Skeletal muscle satellite cell (primary cell): Measurements from ENCODE around the gene ZNF283.
"Not testable (repeated sequence)": the region's sequence is repeated elsewhere in the genome, so short reads cannot be mapped to it uniquely, and the experiment has no call there.

Source experiments
- H3K27me3 ChIP-seq: 2 replicates; pipeline ENCODE4 v1.7.0; 2013; ENCODE audit warnings: low read length; ENCODE audit not compliant: control insufficient read depth, insufficient read depth
- H3K36me3 ChIP-seq: 2 replicates; pipeline ENCODE4 v1.7.0; 2013; ENCODE audit warnings: mild to moderate bottlenecking, control low read depth, low read length; ENCODE audit not compliant: insufficient read depth
- H3K4me1 ChIP-seq: 2 replicates; pipeline ENCODE4 v1.7.0; 2013; ENCODE audit warnings: low read length; ENCODE audit not compliant: control insufficient read depth, insufficient read depth
- H3K4me2 ChIP-seq: 2 replicates; pipeline ENCODE4 v1.7.0; 2013; ENCODE audit warnings: mild to moderate bottlenecking, low read length
- H3K4me3 ChIP-seq: 2 replicates; pipeline ENCODE4 v1.7.0; 2013; ENCODE audit warnings: low read length
- H3K9ac ChIP-seq: 2 replicates; pipeline ENCODE4 v1.7.0; 2013; ENCODE audit warnings: mild to moderate bottlenecking, low read depth, low read length, moderate library complexity
- H3K9me3 ChIP-seq: replicated peaks from 2 replicates; pipeline ENCODE4 v1.7.0; 2013; ENCODE audit warnings: mild to moderate bottlenecking, control low read depth, low read length

Gene ZNF283

DNA sequence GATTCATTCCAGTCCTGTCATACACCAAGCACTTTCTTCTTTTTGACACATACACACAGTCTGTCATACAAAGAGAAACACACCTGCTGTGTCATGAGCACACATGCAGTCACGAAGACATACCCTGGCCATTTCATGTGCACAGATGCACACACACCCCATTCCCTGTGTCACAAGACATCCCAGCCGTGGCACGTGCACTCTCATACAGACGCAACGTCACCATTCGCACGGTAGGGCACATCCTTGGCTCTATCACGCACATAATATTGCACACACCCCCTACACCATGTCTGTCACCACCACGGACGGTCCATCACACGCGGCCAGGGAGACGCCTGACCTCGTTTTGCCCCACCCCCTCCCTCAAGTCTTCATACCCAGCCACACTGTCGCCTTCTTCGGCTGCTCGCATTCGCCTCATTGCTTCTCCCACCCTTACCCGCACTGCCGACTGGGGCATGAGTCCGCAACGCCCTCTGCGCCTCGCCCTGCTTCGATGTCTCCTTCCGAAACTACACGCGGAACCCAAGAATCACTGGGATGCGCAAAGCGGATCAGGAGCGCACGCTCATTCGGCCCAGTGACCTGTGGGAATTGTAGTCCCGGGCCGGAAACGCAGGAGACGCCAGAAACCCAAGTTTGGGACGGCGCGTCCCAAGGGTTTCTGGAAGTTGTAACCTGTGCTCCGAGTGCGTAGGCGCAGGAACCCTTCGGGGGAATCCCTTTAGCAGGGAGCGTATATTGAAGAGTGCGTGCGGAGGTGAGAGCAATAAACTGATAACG lies 6.8 kb upstream of the ZNF283 start:
- Histone ChIP-seq H3K4me1 (peaks cover 12% of the 10 kb centered on the region), H3K4me3 (peak overlapping the region; percentile 71), H3K9me3 (no peaks in the 10 kb centered on the region), H3K36me3 (no peaks in the 10 kb centered on the region), H3K4me2 (peak overlapping the region; percentile 88), H3K27me3 (peaks cover 10% of the 10 kb centered on the region), H3K9ac (no peak overlapping the region)

DNA sequence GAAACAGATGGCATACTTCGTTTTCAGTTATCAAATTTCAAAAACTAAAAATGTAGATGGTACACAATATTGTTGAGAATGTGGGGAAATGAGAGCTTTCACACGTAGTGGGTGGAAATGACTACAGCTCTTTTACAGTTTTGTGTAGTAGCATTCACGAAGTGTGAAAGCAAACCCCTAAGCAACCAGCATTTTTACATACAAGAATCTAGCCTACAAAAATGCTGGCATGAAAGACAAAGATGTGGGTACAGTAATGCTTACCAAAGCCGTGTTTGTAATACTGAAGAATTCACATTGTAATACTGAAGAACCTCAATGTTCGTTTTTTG lies 6.3 kb upstream of the ZNF283 start:
- Histone ChIP-seq H3K4me3 (peak overlapping the region; percentile 71), H3K4me2 (peak overlapping the region; percentile 88), H3K9me3 (no peaks in the 10 kb centered on the region), H3K4me1 (peaks cover 12% of the 10 kb centered on the region), H3K27me3 (peaks cover 10% of the 10 kb centered on the region), H3K9ac (no peak overlapping the region), H3K36me3 (no peaks in the 10 kb centered on the region)

- H3K36me3 ChIP-seq, H3K9me3 ChIP-seq, H3K4me3 ChIP-seq, H3K9ac ChIP-seq, H3K27me3 ChIP-seq, H3K4me2 ChIP-seq: not testable (repeated sequence)
- H3K4me1 ChIP-seq: peaks cover 22% of the 10 kb centered on the region
These were observed 3.3 kb upstream of the ZNF283 start for GRCh38 chr19:43823856-43824255.

DNA sequence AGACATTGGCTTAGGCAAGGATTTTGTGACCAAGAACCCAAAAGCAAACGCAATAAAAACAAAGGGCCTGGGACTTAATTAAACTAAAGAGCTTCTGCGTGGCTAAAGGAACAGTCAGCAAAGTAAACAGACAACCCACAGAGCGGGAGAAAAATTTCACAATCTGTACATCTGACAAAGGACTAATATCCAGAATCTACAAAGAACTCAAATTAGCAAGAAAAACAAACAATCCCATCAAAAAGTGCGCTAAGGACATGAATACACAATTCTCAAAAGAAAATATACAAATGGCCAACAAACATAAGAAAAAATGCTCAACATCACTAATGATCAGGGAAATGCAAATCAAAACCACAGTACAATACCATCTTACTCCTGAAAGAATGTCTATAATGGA lies 2.5 kb upstream of the ZNF283 start:
- peaks cover 12% of the 10 kb centered on the region for H3K36me3 ChIP-seq
- not testable (repeated sequence) for H3K4me2 ChIP-seq, H3K9ac ChIP-seq, H3K4me3 ChIP-seq, H3K9me3 ChIP-seq, H3K27me3 ChIP-seq
- H3K4me1 ChIP-seq: peaks cover 22% of the 10 kb centered on the region

DNA sequence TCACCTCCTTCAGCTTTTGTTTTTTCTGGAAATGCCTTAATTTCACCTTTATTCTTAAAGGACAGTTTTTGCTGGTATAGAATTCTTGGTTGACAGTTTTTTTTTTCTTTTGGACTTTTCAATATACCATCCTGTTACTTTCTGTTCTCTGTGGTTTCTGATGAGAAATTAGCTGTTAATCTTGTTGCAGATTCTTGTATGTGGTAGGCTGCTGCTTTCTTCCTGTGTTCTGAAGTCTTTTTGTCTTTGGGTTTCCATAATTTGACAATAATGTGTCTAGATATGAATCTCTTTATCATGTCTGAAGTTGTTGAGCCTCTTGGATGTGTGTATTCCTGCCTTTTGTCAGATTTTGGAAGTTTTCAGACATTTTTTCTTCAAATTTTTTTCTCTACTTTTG lies 12.0 kb downstream of the ZNF283 start:
- no peaks in the 10 kb centered on the region for H3K27me3 ChIP-seq
- peaks cover 90% of the 10 kb centered on the region for H3K36me3 ChIP-seq
- no peak overlapping the region for H3K4me3 ChIP-seq
- no peak overlapping the region for H3K9ac ChIP-seq
- no peaks in the 10 kb centered on the region for H3K4me1 ChIP-seq
- H3K4me2 ChIP-seq: no peak overlapping the region
- peaks cover 45% of the 10 kb centered on the region for H3K9me3 ChIP-seq

DNA sequence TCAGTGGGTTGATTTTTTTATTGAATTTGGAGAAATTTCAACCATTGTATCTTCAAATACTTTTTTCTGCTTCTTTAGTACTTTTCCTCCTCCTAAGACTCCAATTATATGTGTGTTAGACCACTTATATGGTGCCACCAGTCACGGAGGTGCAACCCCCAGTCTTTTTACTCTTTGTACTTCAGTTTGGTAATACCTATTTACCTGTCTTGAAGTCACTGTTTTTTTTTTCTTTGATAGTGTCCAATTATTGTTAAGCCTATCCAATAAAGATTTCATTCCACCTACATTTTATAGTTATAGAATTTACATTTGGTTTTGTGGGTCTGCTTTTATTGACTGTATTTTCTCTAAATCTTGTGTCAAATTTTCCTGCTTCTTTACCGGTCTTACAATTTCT lies 14.9 kb downstream of the ZNF283 start:
- peaks cover 92% of the 10 kb centered on the region for H3K36me3 ChIP-seq
- no peak overlapping the region for H3K4me3 ChIP-seq

DNA sequence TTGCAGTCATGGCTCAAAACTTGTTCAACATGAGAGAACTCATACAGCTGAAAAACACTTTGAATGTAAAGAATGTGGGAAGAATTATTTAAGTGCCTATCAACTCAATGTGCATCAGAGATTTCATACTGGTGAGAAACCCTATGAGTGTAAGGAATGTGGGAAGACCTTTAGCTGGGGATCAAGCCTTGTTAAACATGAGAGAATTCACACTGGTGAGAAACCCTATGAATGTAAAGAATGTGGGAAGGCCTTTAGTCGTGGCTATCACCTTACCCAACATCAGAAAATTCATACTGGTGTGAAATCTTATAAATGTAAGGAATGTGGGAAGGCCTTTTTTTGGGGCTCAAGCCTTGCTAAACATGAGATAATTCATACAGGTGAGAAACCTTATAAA lies 20.1 kb downstream of the ZNF283 start:
- Histone ChIP-seq H3K4me2 (no peak overlapping the region), H3K27me3 (no peaks in the 10 kb centered on the region), H3K36me3 (peaks cover 82% of the 10 kb centered on the region), H3K4me3 (no peak overlapping the region), H3K9me3 (peaks cover 74% of the 10 kb centered on the region), H3K9ac (no peak overlapping the region), H3K4me1 (no peaks in the 10 kb centered on the region)

More for the DNA sequence above, 14.9 kb downstream of the ZNF283 start:
- Histone ChIP-seq H3K9ac (no peak overlapping the region), H3K27me3 (no peaks in the 10 kb centered on the region), H3K9me3 (peaks cover 60% of the 10 kb centered on the region), H3K4me1 (no peaks in the 10 kb centered on the region), H3K4me2 (no peak overlapping the region)

DNA sequence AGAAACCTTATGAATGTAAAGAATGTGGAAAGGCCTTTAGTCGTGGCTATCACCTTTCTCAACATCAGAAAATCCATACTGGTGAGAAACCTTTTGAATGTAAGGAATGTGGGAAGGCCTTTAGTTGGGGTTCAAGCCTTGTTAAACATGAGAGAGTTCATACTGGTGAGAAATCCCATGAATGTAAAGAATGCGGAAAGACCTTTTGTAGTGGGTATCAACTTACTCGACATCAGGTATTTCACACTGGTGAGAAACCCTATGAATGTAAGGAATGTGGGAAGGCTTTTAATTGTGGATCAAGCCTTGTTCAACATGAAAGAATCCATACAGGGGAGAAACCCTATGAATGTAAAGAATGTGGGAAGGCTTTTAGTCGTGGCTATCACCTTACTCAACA lies 20.8 kb downstream of the ZNF283 start:
- H3K36me3 ChIP-seq: peaks cover 79% of the 10 kb centered on the region
- H3K27me3 ChIP-seq: no peaks in the 10 kb centered on the region
- no peak overlapping the region for H3K4me3 ChIP-seq
- no peaks in the 10 kb centered on the region for H3K4me1 ChIP-seq
- H3K9ac ChIP-seq: no peak overlapping the region
- peaks cover 76% of the 10 kb centered on the region for H3K9me3 ChIP-seq
- H3K4me2 ChIP-seq: no peak overlapping the region

DNA sequence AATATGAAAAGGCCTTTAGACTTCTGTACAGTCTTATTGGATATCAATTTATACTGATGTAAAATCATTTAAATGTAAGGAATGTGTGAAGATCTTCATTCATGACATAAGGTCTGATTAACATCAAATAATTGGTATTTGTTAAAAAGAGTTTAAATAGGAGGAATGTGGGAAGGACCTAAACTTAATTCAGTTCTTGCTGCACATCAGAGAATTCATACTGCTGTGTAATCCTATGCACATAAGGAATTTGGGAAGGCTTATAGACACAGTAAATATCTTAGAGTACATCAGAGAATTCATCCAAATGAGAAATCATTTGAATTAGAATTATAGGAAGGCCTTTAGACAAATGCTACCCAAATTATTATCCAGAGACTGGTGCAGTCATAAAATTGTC lies 21.7 kb downstream of the ZNF283 start:
- peaks cover 72% of the 10 kb centered on the region for H3K9me3 ChIP-seq
- H3K4me3 ChIP-seq: no peak overlapping the region
- no peak overlapping the region for H3K9ac ChIP-seq
- H3K36me3 ChIP-seq: peaks cover 71% of the 10 kb centered on the region
- no peaks in the 10 kb centered on the region for H3K4me1 ChIP-seq
- no peak overlapping the region for H3K4me2 ChIP-seq
- H3K27me3 ChIP-seq: no peaks in the 10 kb centered on the region

DNA sequence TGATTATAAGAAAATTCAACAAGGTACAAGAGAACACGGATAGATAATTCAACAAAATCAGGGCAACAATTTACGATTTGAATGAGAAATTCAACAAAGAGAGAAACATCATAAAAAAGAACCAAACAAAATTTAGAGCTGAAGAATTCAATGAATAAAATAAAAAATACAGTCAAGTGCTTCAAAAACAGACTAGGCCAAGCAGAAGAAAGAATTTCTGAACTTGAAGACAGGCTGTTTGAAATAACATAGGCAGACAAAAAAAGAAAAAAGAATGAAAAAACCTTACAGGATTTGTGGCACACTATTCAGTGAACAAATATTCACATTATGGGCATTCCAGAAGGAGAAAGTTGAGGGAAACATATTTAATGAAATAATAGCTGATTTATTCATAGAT lies 31.1 kb downstream of the ZNF283 start:
- no peaks in the 10 kb centered on the region for H3K27me3 ChIP-seq
- no peak overlapping the region for H3K4me2 ChIP-seq
- H3K4me3 ChIP-seq: no peak overlapping the region
- H3K4me1 ChIP-seq: no peaks in the 10 kb centered on the region
- H3K9me3 ChIP-seq: peaks cover 21% of the 10 kb centered on the region
- no peak overlapping the region for H3K9ac ChIP-seq
- H3K36me3 ChIP-seq: no peaks in the 10 kb centered on the region

DNA sequence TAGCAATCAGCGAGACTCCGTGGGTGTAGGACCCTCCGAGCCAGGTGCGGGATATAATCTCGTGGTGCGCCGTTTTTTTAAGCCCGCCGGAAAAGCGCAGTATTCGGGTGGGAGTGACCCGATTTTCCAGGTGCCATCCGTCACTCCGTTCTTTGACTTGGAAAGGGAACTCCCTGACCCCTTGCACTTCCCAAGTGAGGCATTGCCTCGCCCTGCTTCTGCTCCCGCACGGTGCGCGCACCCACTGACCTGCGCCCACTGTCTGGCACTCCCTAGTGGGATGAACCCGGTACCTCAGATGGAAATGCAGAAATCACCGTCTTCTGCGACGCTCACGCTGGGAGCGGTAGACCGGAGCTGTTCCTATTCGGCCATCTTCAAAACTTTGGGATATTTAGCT lies 39.8 kb downstream of the ZNF283 start:
- not testable (repeated sequence) for H3K36me3 ChIP-seq, H3K9ac ChIP-seq, H3K4me3 ChIP-seq, H3K4me2 ChIP-seq, H3K4me1 ChIP-seq, H3K27me3 ChIP-seq
- peaks cover 11% of the 10 kb centered on the region for H3K9me3 ChIP-seq

DNA sequence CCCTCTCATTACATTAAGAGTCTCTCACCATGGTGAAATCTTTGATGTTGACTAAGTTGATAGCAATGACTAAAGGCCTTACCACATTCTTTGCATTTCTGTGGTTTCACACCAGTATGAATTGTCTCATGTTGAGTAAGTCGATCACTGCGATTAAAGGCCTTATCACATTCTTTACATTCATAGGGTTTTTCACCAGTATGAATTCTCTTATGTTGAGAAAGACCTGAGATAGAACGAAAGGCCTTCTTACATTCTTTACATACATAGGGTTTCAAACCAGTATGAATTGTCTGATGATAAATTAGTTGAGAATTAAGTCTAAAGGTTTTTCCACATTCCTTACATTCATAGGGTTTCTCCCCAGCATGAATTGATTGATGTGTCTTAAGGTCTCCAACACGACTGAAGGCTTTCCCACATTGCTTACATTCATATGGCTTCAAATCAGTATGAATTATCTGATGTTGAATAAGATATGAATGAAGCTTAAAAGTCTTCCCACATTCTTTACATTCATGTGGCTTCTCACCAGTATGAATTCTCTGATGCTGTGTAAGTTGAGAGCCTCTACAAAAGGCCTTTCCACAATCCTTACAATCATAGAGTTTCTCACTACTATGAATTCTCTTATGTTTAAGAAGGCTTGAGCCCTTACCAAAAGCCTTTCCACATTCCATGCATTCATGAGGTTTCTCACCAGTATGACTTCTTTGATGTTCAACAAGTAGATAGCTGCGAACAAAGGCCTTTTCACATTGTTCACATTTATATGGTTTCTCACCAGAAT lies 45.6 kb downstream of the ZNF283 start:
- no peaks in the 10 kb centered on the region for H3K36me3 ChIP-seq
- no peak overlapping the region for H3K9ac ChIP-seq
- H3K4me2 ChIP-seq: no peak overlapping the region
- peaks cover 31% of the 10 kb centered on the region for H3K9me3 ChIP-seq
- H3K4me1 ChIP-seq: no peaks in the 10 kb centered on the region
- no peak overlapping the region for H3K4me3 ChIP-seq
- H3K27me3 ChIP-seq: no peaks in the 10 kb centered on the region
